Endothelial cell of umbilical vein (primary cell): Measurements from ENCODE around the gene KRTAP12-3. TPM values are rescaled to one million over a fixed set of nuclear protein-coding genes. Genes with fewer than 3 reads are reported as not detected.

Experiments
- BruUV-seq: library from RNA; stranded (reverse); fragments of 400-500 nt; replicated peaks from 2 replicates; lab custom pipeline; 2021; lab: Mats Ljungman, UMichigan
- CTCF ChIA-PET: fragments of 300-600, 350-600 bp; sonication (Branson Sonifier 250); formaldehyde crosslinking; loops from one replicate; lab custom pipeline; 2021; ENCODE audit warnings: antibody characterized with exemption, inconsistent platforms; lab: Charles Lee
- POLR2A ChIA-PET: fragments of 300-600, 350-600 bp; sonication (Branson Sonifier 250); formaldehyde crosslinking; loops from one replicate; lab custom pipeline; 2021; ENCODE audit warnings: antibody characterized with exemption, inconsistent platforms; lab: Charles Lee
- DNase-seq: peaks from one replicate; pipeline ENCODE4 v3.0.0-alpha.2; 2011; ENCODE audit warnings: low read depth, low spot score
- FAIRE-seq: peaks from 2 replicates; lab custom pipeline; 2011; peaks lifted over from hg19 to GRCh38; lab: Jason Lieb, UNC
- H2AFZ ChIP-seq: 2 replicates; pipeline ENCODE4 v1.6.0; 2012; ENCODE audit warnings: low read depth, low read length, control low read depth, inconsistent platforms
- H3K27ac ChIP-seq: 2 replicates; pipeline ENCODE4 v1.5.1; 2011; ENCODE audit warnings: low read depth, mild to moderate bottlenecking, control low read depth, low read length, moderate library complexity; ENCODE audit not compliant: insufficient read depth
- H3K27me3 ChIP-seq, 2 experiments: 2 replicates each; pipeline versions ENCODE4 v1.6.0 to v1.6.1; 2011; ENCODE audit warnings: low read length in 2 of 2, mixed read lengths in 1 of 2; ENCODE audit not compliant: control insufficient read depth in 2 of 2, insufficient read depth in 2 of 2
- H3K36me3 ChIP-seq, 2 experiments: 2 replicates in 1 of 2; 3 replicates in 1 of 2; pipeline ENCODE4 v1.5.1; 2011; ENCODE audit warnings: low read length in 2 of 2, mild to moderate bottlenecking in 1 of 2, moderate library complexity in 1 of 2; ENCODE audit not compliant: control insufficient read depth in 2 of 2, insufficient read depth in 2 of 2; ENCODE audit errors: extremely low read depth in 1 of 2
- H3K4me1 ChIP-seq: 3 replicates; pipeline ENCODE4 v1.5.1; 2011; ENCODE audit warnings: mild to moderate bottlenecking, low read length; ENCODE audit not compliant: control insufficient read depth, insufficient read depth; ENCODE audit errors: extremely low read depth
- H3K4me2 ChIP-seq: 2 replicates; pipeline ENCODE4 v1.6.1; 2011; ENCODE audit warnings: low read length, control low read depth, mixed read lengths; ENCODE audit not compliant: insufficient read depth
- H3K4me3 ChIP-seq, 3 experiments: fragments of 200-600 bp in 1 of 3; sonication (generic), shearing (Covaris generic) in 1 of 3; replicated peaks in 1 of 3; 2 replicates each; pipeline ENCODE4 v1.5.1; 2011 to 2016; ENCODE audit warnings: control low read depth in 3 of 3, low read length in 3 of 3, mild to moderate bottlenecking in 2 of 3, inconsistent platforms in 1 of 3, low read depth in 1 of 3, moderate library complexity in 1 of 3; ENCODE audit not compliant: insufficient read depth in 1 of 3
- H3K79me2 ChIP-seq: 2 replicates; pipeline ENCODE4 v1.6.0; 2012; ENCODE audit warnings: low read length, inconsistent platforms; ENCODE audit not compliant: control insufficient read depth, insufficient read depth
- H3K9ac ChIP-seq: replicated peaks from 2 replicates; pipeline ENCODE3; 2011; ENCODE audit warnings: low read length, control low read depth; ENCODE audit not compliant: insufficient read depth; ENCODE audit errors: extremely low read depth
- H3K9me1 ChIP-seq: replicated peaks from 3 replicates; pipeline ENCODE4 v1.6.0; 2011; ENCODE audit warnings: mild to moderate bottlenecking, low read length; ENCODE audit not compliant: control insufficient read depth, insufficient read depth; ENCODE audit errors: extremely low read depth
- H3K9me3 ChIP-seq: replicated peaks from 2 replicates; pipeline ENCODE4 v1.5.1; 2012; ENCODE audit warnings: low read length, inconsistent platforms; ENCODE audit not compliant: control insufficient read depth, insufficient read depth
- H4K20me1 ChIP-seq: replicated peaks from 2 replicates; pipeline ENCODE3; 2011; ENCODE audit warnings: mild to moderate bottlenecking, low read length; ENCODE audit not compliant: control insufficient read depth, insufficient read depth; ENCODE audit errors: extremely low read depth
- EZH2 ChIP-seq: IDR thresholded peaks from 2 replicates; pipeline ENCODE4 v1.6.1; 2012; ENCODE audit warnings: borderline replicate concordance, low read depth, mild to moderate bottlenecking, moderate library complexity, low read length, inconsistent platforms; ENCODE audit not compliant: severe bottlenecking
- FOS ChIP-seq: IDR thresholded peaks from 2 replicates; pipeline ENCODE4 v1.6.1; 2011; ENCODE audit warnings: mild to moderate bottlenecking, low read length, moderate library complexity, borderline replicate concordance; ENCODE audit not compliant: insufficient read depth
- GATA2 ChIP-seq: IDR thresholded peaks from 2 replicates; pipeline ENCODE4 v1.7.0; 2011; ENCODE audit warnings: low read depth, mild to moderate bottlenecking, moderate library complexity, mixed read lengths, low read length; ENCODE audit not compliant: insufficient read length, insufficient read depth
- JUN ChIP-seq: IDR thresholded peaks from 2 replicates; pipeline ENCODE4 v1.6.1; 2011; ENCODE audit warnings: borderline replicate concordance, low read depth; ENCODE audit not compliant: insufficient read length, insufficient read depth
- MYC ChIP-seq: IDR thresholded peaks from one replicate; pipeline ENCODE4 v1.6.1; 2011; ENCODE audit warnings: mild to moderate bottlenecking, low read depth, low read length
- POLR2A ChIP-seq: IDR thresholded peaks from 2 replicates; pipeline ENCODE4 v1.6.1; 2012; ENCODE audit warnings: low read depth, mild to moderate bottlenecking, control low read depth, low read length
- POLR2AphosphoS5 ChIP-seq: IDR thresholded peaks from 2 replicates; pipeline ENCODE4 v1.6.1; 2012; ENCODE audit warnings: low read depth, mild to moderate bottlenecking, control low read depth, low read length, moderate library complexity; ENCODE audit not compliant: insufficient read depth
- dilution Hi-C: fragments of 300-500 bp; cut with MboI; formaldehyde crosslinking; loops from one replicate; pipeline ENCODE4 v1.15.0; 2019; ENCODE audit warnings: low sequenced_read_pairs; ENCODE audit not compliant: extremely low pct_ligation_motif_present
- intact Hi-C: fragments of 100-400 bp; cut with micrococcal nuclease; formaldehyde crosslinking; loops from one replicate; pipeline ENCODE4 v1.10.0; 2022
- polyA plus RNA-seq, 4 experiments: library from polyadenylated mRNA; depleted of rRNA in 3 of 4; stranded (reverse) in 3 of 4; unstranded in 1 of 4; fragments of >200 nt; gene quantifications; 2 replicates each; pipeline versions ENCODE4 v1.2.1 to v1.2.3, GENCODE V29; 2011 to 2012; ENCODE audit warnings: missing spikeins in 1 of 4
- total RNA-seq: library from RNA; stranded (reverse); gene quantifications from 2 replicates; pipeline ENCODE4 v1.2.3, GENCODE V29; 2021
- TF ChIP-seq, protein P1 (sequence below): IDR thresholded peaks from 2 replicates; pipeline ENCODE4 v1.6.1; 2011; ENCODE audit not compliant: insufficient read depth, insufficient read length
- TF ChIP-seq, protein P2 (sequence below), 2 donors: IDR thresholded peaks; 1 replicate in 1 of 2; 2 replicates in 1 of 2; pipeline ENCODE4 v1.5.1; 2011; ENCODE audit warnings: low read length in 2 of 2, mild to moderate bottlenecking in 2 of 2, moderate library complexity in 2 of 2, control low read depth in 1 of 2, inconsistent platforms in 1 of 2, low read depth in 1 of 2; ENCODE audit not compliant: insufficient read depth in 1 of 2; ENCODE audit errors: extremely low read depth in 1 of 2

KRTAP12-3 gene
- total and polyA plus RNA-seq, 2 donors (not counting 3 experiments of a cell fraction or from before 2014, with no cell fraction given) = not detected

DNA sequence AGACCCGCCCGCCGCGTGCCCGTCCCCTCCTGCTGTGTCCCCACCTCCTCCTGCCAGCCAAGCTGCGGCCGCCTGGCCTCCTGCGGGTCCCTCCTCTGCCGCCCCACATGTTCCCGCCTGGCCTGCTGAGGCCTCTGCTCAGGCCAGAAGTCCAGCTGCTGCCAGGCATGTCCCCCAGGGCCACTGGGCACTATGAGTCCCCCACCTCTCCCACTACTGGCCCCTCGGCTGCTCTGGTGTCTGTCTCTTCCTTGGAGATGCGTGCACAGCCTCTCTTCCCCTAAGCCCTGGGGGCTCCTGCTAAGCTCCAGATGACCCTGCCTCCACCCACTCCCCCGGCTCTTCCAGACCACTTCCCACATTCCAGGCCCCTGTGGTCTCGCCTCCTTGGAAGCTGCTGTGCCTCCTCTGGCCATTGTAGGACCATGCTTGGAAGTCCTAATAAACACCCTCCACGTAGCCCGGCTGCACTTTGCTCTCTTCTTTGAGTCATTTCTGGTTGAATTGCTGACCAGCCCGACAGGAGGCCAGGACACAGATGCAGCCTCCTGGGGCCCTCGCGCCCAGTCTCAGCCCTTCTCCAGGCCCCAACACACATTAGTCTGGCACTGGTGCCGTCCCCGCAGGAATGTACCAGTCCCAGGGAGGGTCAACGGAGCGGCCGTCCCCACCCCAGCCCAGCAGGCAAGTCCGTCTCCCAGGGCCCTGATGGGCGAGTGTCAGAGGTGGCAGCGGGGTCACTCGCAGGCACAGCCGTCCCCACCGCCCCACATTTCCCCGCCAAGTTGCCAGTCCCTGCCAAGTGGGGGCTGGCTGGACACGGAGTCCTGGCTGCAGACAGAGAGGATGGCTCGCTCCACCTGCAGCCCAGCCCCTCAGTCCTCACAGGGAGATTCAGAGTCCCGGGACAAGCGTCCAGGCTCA lies 40.3 kb downstream of the KRTAP12-3 start:
- Histone ChIP-seq H3K27ac (no peak overlapping the region), H3K9me1 (no peaks in the 10 kb centered on the region), H3K9ac (no peak overlapping the region), H3K4me1 (no peaks in the 10 kb centered on the region), H3K36me3 (no peaks in the 10 kb centered on the region), H4K20me1 (no peaks in the 10 kb centered on the region), H3K4me2 (no peak overlapping the region), H3K9me3 (no peaks in the 10 kb centered on the region), H3K79me2 (no peaks in the 10 kb centered on the region), H3K4me3 (no peak overlapping the region), H2AFZ (no peak overlapping the region), H3K27me3 (peaks cover 28 to 30% of the 10 kb centered on the region in 2 experiments)
- dilution Hi-C loops (no loop called here), intact Hi-C loops (no loop called here)
- DNase-seq = no peak
- POLR2A ChIA-PET = no interaction called here
- no peak for FAIRE-seq
- no peak for TF ChIP-seq MYC
- no peak for TF ChIP-seq EZH2
- no peak for TF ChIP-seq POLR2A
- TF ChIP-seq, protein P1, sequence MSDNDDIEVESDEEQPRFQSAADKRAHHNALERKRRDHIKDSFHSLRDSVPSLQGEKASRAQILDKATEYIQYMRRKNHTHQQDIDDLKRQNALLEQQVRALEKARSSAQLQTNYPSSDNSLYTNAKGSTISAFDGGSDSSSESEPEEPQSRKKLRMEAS = no peak
- no peak for TF ChIP-seq POLR2AphosphoS5
- no peak for TF ChIP-seq GATA2
- no peak for TF ChIP-seq JUN
- TF ChIP-seq FOS = no peak
- TF ChIP-seq, protein P2, sequence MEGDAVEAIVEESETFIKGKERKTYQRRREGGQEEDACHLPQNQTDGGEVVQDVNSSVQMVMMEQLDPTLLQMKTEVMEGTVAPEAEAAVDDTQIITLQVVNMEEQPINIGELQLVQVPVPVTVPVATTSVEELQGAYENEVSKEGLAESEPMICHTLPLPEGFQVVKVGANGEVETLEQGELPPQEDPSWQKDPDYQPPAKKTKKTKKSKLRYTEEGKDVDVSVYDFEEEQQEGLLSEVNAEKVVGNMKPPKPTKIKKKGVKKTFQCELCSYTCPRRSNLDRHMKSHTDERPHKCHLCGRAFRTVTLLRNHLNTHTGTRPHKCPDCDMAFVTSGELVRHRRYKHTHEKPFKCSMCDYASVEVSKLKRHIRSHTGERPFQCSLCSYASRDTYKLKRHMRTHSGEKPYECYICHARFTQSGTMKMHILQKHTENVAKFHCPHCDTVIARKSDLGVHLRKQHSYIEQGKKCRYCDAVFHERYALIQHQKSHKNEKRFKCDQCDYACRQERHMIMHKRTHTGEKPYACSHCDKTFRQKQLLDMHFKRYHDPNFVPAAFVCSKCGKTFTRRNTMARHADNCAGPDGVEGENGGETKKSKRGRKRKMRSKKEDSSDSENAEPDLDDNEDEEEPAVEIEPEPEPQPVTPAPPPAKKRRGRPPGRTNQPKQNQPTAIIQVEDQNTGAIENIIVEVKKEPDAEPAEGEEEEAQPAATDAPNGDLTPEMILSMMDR (IDR thresholded peaks at IDR 0.05; ENCODE audit: extremely low read depth in 1 of 2, insufficient read depth in 1 of 2, low read depth in 1 of 2, low read length in 2 of 2) = no peak
- BruUV-seq = no TSS peak
- CTCF ChIA-PET = no interaction called here
